Measurements from ENCODE around the gene CCT8L2. TPM values are rescaled to one million over a fixed set of nuclear protein-coding genes. Genes with fewer than 3 reads are reported as not detected.
"Not testable (repeated sequence)": the region's sequence is repeated elsewhere in the genome, so short reads cannot be mapped to it uniquely, and the experiment has no call there.

The CCT8L2 gene
- total RNA-seq, 2 donors from 2014 or later: not detected

DNA sequence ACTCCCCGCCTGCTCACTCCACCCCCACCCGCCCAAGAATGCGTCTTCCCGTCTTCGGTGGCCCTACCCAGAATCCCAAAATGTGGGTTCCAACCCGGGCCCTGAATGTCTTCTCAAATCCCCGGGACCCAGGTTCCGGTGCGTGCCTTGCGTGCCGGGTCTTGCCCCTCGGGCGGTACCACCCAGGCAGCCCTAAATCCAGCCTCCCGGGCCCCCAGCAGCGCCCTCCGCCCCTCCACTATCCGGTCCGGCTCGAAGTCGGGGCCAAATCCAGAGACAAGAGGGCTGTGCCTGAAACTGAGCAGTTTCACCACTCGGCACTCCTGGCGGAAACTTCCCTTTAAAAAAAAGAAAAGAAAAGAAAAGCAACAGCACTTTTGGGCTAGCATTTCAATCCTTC is 16.3 kb upstream of the CCT8L2 start:
- Histone ChIP-seq H3K36me3 (no peaks in the 10 kb centered on the region), H3K27ac (no peak overlapping the region), H3K27me3 (no peaks in the 10 kb centered on the region), H3K9me3 (no peaks in the 10 kb centered on the region), H3K9ac (ENCODE audit: low read depth in 2 of 2, low read length in 2 of 2) (no peak overlapping the region), H3K4me3 (no peak overlapping the region), H3K4me1 (no peaks in the 10 kb centered on the region)
- DNase-seq: no peak
- intact Hi-C loops (cut with DNase I): no loop called here
- TF ChIP-seq CTCF (IDR thresholded peaks at IDR 0.05): no peak

GRCh38 chr22:16604257-16604998 is 11.8 kb upstream of the CCT8L2 start:
- H3K9me3 ChIP-seq; H3K36me3 ChIP-seq; H3K4me1 ChIP-seq; H3K4me3 ChIP-seq; DNase-seq; H3K27ac ChIP-seq; H3K9ac ChIP-seq (ENCODE audit: low read depth in 2 of 2, low read length in 2 of 2); H3K27me3 ChIP-seq; intact Hi-C loops (cut with DNase I): not testable (repeated sequence)

DNA sequence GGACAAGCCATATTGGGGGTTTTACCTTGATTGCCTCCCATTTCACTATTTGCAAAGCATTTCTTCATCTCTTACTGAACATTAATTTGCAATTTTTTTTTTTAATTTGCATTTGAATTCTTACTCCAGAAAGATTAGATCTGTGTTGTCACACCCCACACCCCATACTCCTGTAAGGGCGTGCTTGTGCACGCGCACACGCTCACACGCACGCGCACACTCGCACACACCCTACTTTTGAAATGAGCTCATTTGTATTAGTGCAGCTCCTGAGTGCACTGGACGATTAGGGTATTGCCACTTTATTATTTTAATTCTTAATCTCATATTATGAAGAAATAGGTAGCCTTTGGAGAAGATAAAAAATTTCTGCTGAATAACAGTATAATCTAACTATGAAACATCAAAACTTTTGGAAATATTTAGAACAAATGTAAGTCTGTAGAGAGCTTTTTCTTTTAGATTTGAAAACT is 11.2 kb upstream of the CCT8L2 start:
- H3K4me3 ChIP-seq; H3K27ac ChIP-seq; H3K9ac ChIP-seq (ENCODE audit: low read depth in 2 of 2, low read length in 2 of 2); H3K9me3 ChIP-seq; DNase-seq; H3K27me3 ChIP-seq; H3K36me3 ChIP-seq; H3K4me1 ChIP-seq; intact Hi-C loops (cut with DNase I): not testable (repeated sequence)

DNA sequence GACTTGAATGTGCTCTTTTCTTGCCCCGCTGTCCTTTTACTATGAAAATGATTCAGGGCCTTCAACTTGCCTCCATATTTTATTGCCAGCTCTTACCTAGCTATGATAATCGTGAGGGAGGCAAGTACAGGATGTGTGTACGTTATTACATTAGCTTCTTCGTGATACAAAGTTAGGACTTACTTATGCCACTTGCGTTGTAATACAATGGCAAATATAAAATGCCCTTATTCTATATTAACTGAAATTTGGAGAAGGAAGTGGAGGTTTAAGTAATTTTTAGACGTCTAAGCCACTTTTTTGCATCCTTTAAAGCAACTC is 10.8 kb upstream of the CCT8L2 start:
- intact Hi-C loops (cut with DNase I): no loop called here
- no peaks in the 10 kb centered on the region for H3K9me3 ChIP-seq
- H3K9ac ChIP-seq (ENCODE audit: low read depth in 2 of 2, low read length in 2 of 2): no peak overlapping the region
- TF ChIP-seq CTCF (IDR thresholded peaks at IDR 0.05): no peak
- H3K4me1 ChIP-seq: no peaks in the 10 kb centered on the region
- no peak overlapping the region for H3K4me3 ChIP-seq
- DNase-seq: no peak
- H3K27me3 ChIP-seq: peaks cover 3% of the 10 kb centered on the region
- no peaks in the 10 kb centered on the region for H3K36me3 ChIP-seq
- no peak overlapping the region for H3K27ac ChIP-seq

GRCh38 chr22:16602728-16603447 is 10.3 kb upstream of the CCT8L2 start:
- H3K9ac ChIP-seq (ENCODE audit: low read depth in 2 of 2, low read length in 2 of 2); H3K27me3 ChIP-seq; H3K27ac ChIP-seq; H3K9me3 ChIP-seq; H3K36me3 ChIP-seq; H3K4me1 ChIP-seq; H3K4me3 ChIP-seq; DNase-seq; intact Hi-C loops (cut with DNase I): not testable (repeated sequence)

- DNase-seq; H3K9ac ChIP-seq (ENCODE audit: low read depth in 2 of 2, low read length in 2 of 2); H3K27ac ChIP-seq; H3K9me3 ChIP-seq; H3K4me1 ChIP-seq; H3K36me3 ChIP-seq; H3K27me3 ChIP-seq; intact Hi-C loops (cut with DNase I); H3K4me3 ChIP-seq: not testable (repeated sequence)
These were observed 9.7 kb upstream of the CCT8L2 start for GRCh38 chr22:16602224-16602727.

DNA sequence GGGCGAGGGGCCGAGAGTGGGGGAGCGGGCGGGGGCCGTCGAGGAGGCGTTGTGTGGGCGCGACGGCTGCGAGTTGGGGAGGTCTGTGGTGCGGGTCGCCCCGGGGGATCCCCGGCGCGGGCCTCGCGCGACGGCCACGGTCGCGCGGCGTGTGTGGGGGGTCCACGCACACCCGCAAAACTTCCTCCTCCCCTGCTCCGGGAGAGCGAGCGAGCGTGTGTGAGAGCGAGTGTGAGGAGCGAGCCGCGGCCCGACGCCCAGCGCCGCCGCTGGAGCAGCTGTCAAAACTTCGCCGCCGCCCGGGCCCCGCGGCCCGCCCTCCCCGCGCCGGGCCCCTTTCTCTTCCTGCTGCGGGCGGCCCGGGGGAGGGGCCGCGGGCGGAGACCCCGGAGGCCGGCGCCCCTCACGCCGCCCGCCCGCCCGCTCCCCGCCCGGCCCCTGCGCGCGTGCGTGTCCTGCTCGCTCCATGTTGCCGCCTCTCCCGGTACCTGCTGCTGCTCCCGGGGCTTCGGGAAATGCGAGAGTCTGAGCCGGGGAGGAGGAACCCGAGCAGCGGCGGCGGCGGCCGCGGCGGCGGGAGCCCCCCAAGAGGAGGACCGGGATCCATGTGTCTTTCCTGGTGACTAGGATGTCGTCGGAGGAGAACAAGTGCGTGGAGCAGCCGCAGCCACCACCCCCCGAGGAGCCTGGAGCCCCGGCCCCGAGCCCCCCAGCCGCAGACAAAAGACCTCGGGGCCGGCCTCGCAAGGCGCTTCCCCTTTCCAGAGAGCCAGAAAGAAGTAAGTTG is 9.0 kb upstream of the CCT8L2 start:
- intact Hi-C loops (cut with DNase I): no loop called here
- Histone ChIP-seq H3K27me3 (peaks cover 3% of the 10 kb centered on the region), H3K9me3 (no peaks in the 10 kb centered on the region), H3K36me3 (no peaks in the 10 kb centered on the region), H3K9ac (ENCODE audit: low read depth in 2 of 2, low read length in 2 of 2) (no peak overlapping the region), H3K27ac (no peak overlapping the region), H3K4me1 (no peaks in the 10 kb centered on the region), H3K4me3 (no peak overlapping the region)
- no peak for TF ChIP-seq CTCF (IDR thresholded peaks at IDR 0.05)
- DNase-seq: no peak

DNA sequence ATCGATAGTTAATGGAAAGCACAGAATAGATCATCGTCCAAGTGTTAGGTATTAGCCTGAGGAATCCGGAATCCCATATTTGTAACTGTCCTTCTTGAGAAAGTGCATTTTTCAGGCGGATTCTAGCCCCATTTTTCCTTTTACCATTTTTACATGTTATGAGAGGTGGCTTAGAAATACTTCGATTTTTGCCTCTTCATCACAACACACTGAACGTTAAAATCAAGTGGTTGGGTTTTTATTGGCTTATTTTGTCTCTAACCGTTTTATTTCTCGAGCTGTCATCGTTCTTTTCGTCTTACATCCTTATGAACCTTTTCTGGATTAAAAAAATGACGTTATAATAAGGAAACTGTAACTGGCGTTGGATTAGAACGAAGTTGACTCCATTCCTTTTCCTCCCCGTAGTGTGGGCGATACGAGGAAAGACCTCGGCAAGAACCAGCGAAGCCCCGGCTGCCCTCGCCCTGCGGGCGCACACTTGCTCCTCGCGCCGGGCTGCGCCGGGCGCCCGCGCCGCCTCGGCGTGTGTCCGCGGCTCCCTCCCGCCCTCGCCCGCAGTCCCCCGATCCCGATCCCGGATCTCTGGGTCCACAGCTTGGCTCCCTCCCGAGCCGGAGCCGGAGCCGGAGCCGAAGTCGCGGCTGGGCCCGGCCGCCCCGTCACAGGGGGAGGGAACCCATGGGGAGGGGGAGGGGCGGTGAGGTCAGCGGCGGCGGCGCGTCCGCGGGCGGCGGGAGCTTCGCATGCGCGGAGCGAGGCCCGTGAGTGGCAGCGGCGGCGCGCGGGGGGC is 8.2 kb upstream of the CCT8L2 start:
- H3K4me1 ChIP-seq; H3K9ac ChIP-seq (ENCODE audit: low read depth in 2 of 2, low read length in 2 of 2); H3K27ac ChIP-seq; intact Hi-C loops (cut with DNase I); H3K4me3 ChIP-seq; H3K9me3 ChIP-seq; H3K27me3 ChIP-seq; H3K36me3 ChIP-seq: not testable (repeated sequence)
- DNase-seq: peak; percentile 26

- intact Hi-C loops (cut with DNase I); H3K4me3 ChIP-seq; H3K4me1 ChIP-seq; H3K9ac ChIP-seq (ENCODE audit: low read depth in 2 of 2, low read length in 2 of 2); H3K27ac ChIP-seq; H3K36me3 ChIP-seq; DNase-seq; H3K27me3 ChIP-seq; H3K9me3 ChIP-seq: not testable (repeated sequence)
These were observed 7.0 kb upstream of the CCT8L2 start for GRCh38 chr22:16599648-16600047.

Data from colonic mucosa (tissue), 4 donors.